K562 (cell line): Measurements from ENCODE around the gene MBOAT2. TPM values are rescaled to one million over a fixed set of nuclear protein-coding genes. Genes with fewer than 3 reads are reported as not detected.
"Not testable (repeated sequence)": the region's sequence is repeated elsewhere in the genome, so short reads cannot be mapped to it uniquely, and the experiment has no call there.

ENCODE experiments used
- CBX3 ChIP-seq, 2 experiments: IDR thresholded peaks; 1 replicate in 1 of 2; 2 replicates in 1 of 2; pipeline ENCODE4 v1.6.1; 2012; ENCODE audit warnings: inconsistent platforms in 2 of 2, low read length in 2 of 2, borderline replicate concordance in 1 of 2, control low read depth in 1 of 2
- CBX5 ChIP-seq: IDR thresholded peaks from 2 replicates; pipeline ENCODE4 v1.6.1; 2014; ENCODE audit warnings: low read depth, borderline replicate concordance
- CC2D1A ChIP-seq: fragments of 450-650 bp; IDR thresholded peaks from 2 replicates; pipeline ENCODE4 v1.6.1; 2017; ENCODE audit warnings: mild to moderate bottlenecking
- FOXM1 ChIP-seq, 2 experiments: fragments of 450-650 bp in 1 of 2; sonication (generic) in 1 of 2; formaldehyde crosslinking in 1 of 2; IDR thresholded peaks; 2 replicates each; pipeline versions ENCODE4 v1.6.1 to v1.9.0; 2017 to 2022; ENCODE audit warnings: low read depth in 2 of 2, mild to moderate bottlenecking in 2 of 2, missing genetic modification reagents in 1 of 2, moderate library complexity in 1 of 2
- GABPB1 ChIP-seq: sonication (generic); formaldehyde crosslinking; IDR thresholded peaks from 2 replicates; pipeline ENCODE4 v1.8.0; 2022; ENCODE audit warnings: mild to moderate bottlenecking, missing genetic modification reagents
- NFYB ChIP-seq: IDR thresholded peaks from 2 replicates; pipeline ENCODE4 v1.6.1; 2011; ENCODE audit warnings: mild to moderate bottlenecking, moderate library complexity; ENCODE audit not compliant: insufficient read length; ENCODE audit errors: extremely low read depth
- RBM25 ChIP-seq: fragments of 200-400 bp; formaldehyde crosslinking; IDR thresholded peaks from 2 replicates; pipeline ENCODE4 v1.6.1; 2018; ENCODE audit warnings: low read length, low read depth, moderate library complexity; ENCODE audit not compliant: severe bottlenecking
- SRF ChIP-seq, 2 experiments: fragments of 250-450, 450-650 bp in 1 of 2; sonication (Bioruptor Pico) in 1 of 2; sonication (generic) in 1 of 2; formaldehyde crosslinking; IDR thresholded peaks; 2 replicates each; pipeline versions ENCODE4 v1.5.0 to v1.5.1; 2020 to 2022; ENCODE audit warnings: mild to moderate bottlenecking in 1 of 2, missing genetic modification reagents in 1 of 2
- TRIM28 ChIP-seq: fragments of 450-650 bp; IDR thresholded peaks from 2 replicates; pipeline ENCODE4 v1.6.1; 2017
- ZBTB33 ChIP-seq: sonication (generic); formaldehyde crosslinking; IDR thresholded peaks from 2 replicates; pipeline ENCODE4 v1.8.1; 2023; ENCODE audit warnings: mild to moderate bottlenecking, missing genetic modification reagents
- ZNF280A ChIP-seq: fragments of 450-650 bp; IDR thresholded peaks from 2 replicates; pipeline ENCODE4 v1.6.1; 2018; ENCODE audit warnings: mild to moderate bottlenecking, low read depth; ENCODE audit not compliant: partially characterized antibody
- ZNF316 ChIP-seq: fragments of 450-650 bp; IDR thresholded peaks from 2 replicates; pipeline ENCODE4 v1.6.1; 2016
- polyA plus RNA-seq, 8 experiments: library from polyadenylated mRNA; depleted of rRNA in 4 of 8; stranded (reverse) in 5 of 8; unstranded in 3 of 8; fragments of >200 nt; fragmentation: Nextera tagmentation in 2 of 8; fragmentation: Illumina TruSeq in 1 of 8; extraction: Ambion mirVana in 2 of 8; extraction: Trizol in 1 of 8; gene quantifications; 2 replicates each; pipeline versions ENCODE4 v1.2.1 to v1.2.3, GENCODE V29; 2011 to 2014; ENCODE audit warnings: inconsistent platforms in 1 of 8, missing spikeins in 1 of 8
- total RNA-seq, 7 experiments: library from RNA; depleted of rRNA in 6 of 7; stranded (reverse); fragments of >200 nt in 6 of 7; fragmentation: Illumina TruSeq in 2 of 7; extraction: Trizol in 2 of 7; gene quantifications; 2 replicates each; pipeline versions ENCODE4 v1.2.1 to v1.2.3, GENCODE V29; 2011 to 2021; ENCODE audit warnings: low replicate concordance in 1 of 7

The MBOAT2 gene
- total and polyA plus RNA-seq, 9 of the 15 experiments (the other 6 are each of a cell fraction or from before 2014, with no cell fraction given) = 8.4 to 122 (median 27.6) TPM

GRCh38 chr2:8895087-8895912 is 108.2 kb downstream of the MBOAT2 start (continued):
- TF ChIP-seq ZBTB33 (CRISPR knock-in tag) (peak; percentile 99), FOXM1 (IDR thresholded peaks at IDR 0.05; ENCODE audit: low read depth) (peak; percentile 21; the same call in 1 of the 2 replicates), RBM25 (peak; percentile 77), CBX5 (0 out of 2 replicates have a peak, but pooled peaks have one; percentile 15), ZNF280A (peak; percentile 85), ZNF316 (peak; percentile 97), GABPB1 (CRISPR knock-in tag) (0 out of 2 replicates have a peak, but pooled peaks have one; percentile 2), SRF (CRISPR knock-in tag; IDR thresholded peaks at IDR 0.05) (peak in 1 of 2 experiments; percentile 72; a peak in 1 of 4 replicates), NFYB (peak; percentile 92), CBX3 (IDR thresholded peaks at IDR 0.05; ENCODE audit: borderline replicate concordance in 1 of 2, low read length in 2 of 2) (peak in 1 of 2 experiments; percentile 92; a peak in 1 of 3 replicates), CC2D1A (peak; percentile 92), TRIM28 (peak; percentile 64; the same call in 1 of the 2 replicates)
- TF ChIP-seq FOXM1 (CRISPR knock-in tag; IDR thresholded peaks at IDR 0.05; ENCODE audit: low read depth) = not testable (repeated sequence)
